ENCODE measurements around the gene CEMIP2. TPM values are rescaled to one million over a fixed set of nuclear protein-coding genes. Genes with fewer than 3 reads are reported as not detected.

CEMIP2 gene
- total and polyA plus RNA-seq, 2 donors (not counting 1 experiment from before 2014, with no cell fraction given), result 35.1 to 45.6 TPM

- TF ChIP-seq EZH2 (IDR thresholded peaks at IDR 0.05; ENCODE audit: low read length, missing control alignments) (no peak), CTCF (conservative IDR thresholded peaks at IDR 0.05 in 1 of 2, IDR thresholded peaks at IDR 0.05 in 1 of 2; ENCODE audit: low read depth in 1 of 2, low read length in 2 of 2) (no peak)
- Histone ChIP-seq H3K4me1 (ENCODE audit: control insufficient read depth, extremely low read depth, insufficient read depth, low read length) (peaks cover 5% of the 10 kb centered on the region), H4K20me1 (ENCODE audit: control insufficient read depth, extremely low read depth, insufficient read depth, low read length) (no peaks in the 10 kb centered on the region), H3K4me2 (ENCODE audit: extremely low read depth, insufficient read depth, low read length) (no peak overlapping the region), H3K27ac (ENCODE audit: insufficient read depth, low read length) (no peak overlapping the region), H2AFZ (ENCODE audit: low read length) (no peak overlapping the region), H3K9ac (ENCODE audit: insufficient read depth, low read length) (no peak overlapping the region), H3K4me3 (replicated peaks in 1 of 4; ENCODE audit: control extremely low read depth in 1 of 4, insufficient read depth in 1 of 4, low read depth in 3 of 4, low read length in 4 of 4) (no peak overlapping the region), H3K79me2 (ENCODE audit: control insufficient read depth, insufficient read depth, low read length) (no peaks in the 10 kb centered on the region), H3K9me3 (ENCODE audit: control insufficient read depth, insufficient read depth, low read depth, low read length) (no peaks in the 10 kb centered on the region), H3K36me3 (ENCODE audit: control insufficient read depth, insufficient read depth, low read length) (no peaks in the 10 kb centered on the region), H3K27me3 (ENCODE audit: control insufficient read depth, insufficient read depth, low read length) (no peaks in the 10 kb centered on the region)
- peak; percentile 36 to 56 for DNase-seq (ENCODE audit: low read depth in 2 of 2)
Measured at GRCh38 chr9:71737455-71737854, 30.9 kb downstream of the CEMIP2 start.

DNA sequence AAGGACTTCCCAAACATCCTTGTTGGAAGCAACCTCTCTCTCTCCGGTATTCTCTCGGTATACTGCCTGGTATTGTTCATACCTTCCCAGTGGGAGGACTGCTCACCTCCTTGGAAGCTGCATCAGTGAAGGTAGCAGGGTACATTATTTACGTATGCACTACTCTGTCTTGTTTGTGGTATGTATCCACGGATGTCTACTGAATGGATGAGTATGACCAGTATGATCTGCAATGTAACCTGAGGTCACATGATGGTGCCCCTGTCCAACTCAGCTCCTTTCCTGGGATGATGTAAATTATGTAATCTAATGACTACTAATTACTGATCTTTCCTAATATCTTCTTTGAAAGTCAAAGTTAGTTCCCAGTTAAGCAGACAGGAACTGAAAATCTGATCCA lies 32.1 kb downstream of the CEMIP2 start:
- H3K79me2 ChIP-seq (ENCODE audit: control insufficient read depth, insufficient read depth, low read length), result no peaks in the 10 kb centered on the region
- no peaks in the 10 kb centered on the region for H3K27me3 ChIP-seq (ENCODE audit: control insufficient read depth, insufficient read depth, low read length)
- peaks cover 5% of the 10 kb centered on the region for H3K4me1 ChIP-seq (ENCODE audit: control insufficient read depth, extremely low read depth, insufficient read depth, low read length)
- H2AFZ ChIP-seq (ENCODE audit: low read length), result no peak overlapping the region
- no peaks in the 10 kb centered on the region for H3K9me3 ChIP-seq (ENCODE audit: control insufficient read depth, insufficient read depth, low read depth, low read length)
- H3K36me3 ChIP-seq (ENCODE audit: control insufficient read depth, insufficient read depth, low read length), result no peaks in the 10 kb centered on the region
- no peaks in the 10 kb centered on the region for H4K20me1 ChIP-seq (ENCODE audit: control insufficient read depth, extremely low read depth, insufficient read depth, low read length)
- H3K27ac ChIP-seq (ENCODE audit: insufficient read depth, low read length), result no peak overlapping the region
- H3K4me3 ChIP-seq (replicated peaks in 1 of 4; ENCODE audit: control extremely low read depth in 1 of 4, insufficient read depth in 1 of 4, low read depth in 3 of 4, low read length in 4 of 4), result no peak overlapping the region
- DNase-seq (ENCODE audit: low read depth in 2 of 2), result no peak
- H3K9ac ChIP-seq (ENCODE audit: insufficient read depth, low read length), result no peak overlapping the region
- H3K4me2 ChIP-seq (ENCODE audit: extremely low read depth, insufficient read depth, low read length), result no peak overlapping the region
- TF ChIP-seq EZH2 (IDR thresholded peaks at IDR 0.05; ENCODE audit: low read length, missing control alignments) (no peak), CTCF (conservative IDR thresholded peaks at IDR 0.05 in 1 of 2, IDR thresholded peaks at IDR 0.05 in 1 of 2; ENCODE audit: low read depth in 1 of 2, low read length in 2 of 2) (no peak)

DNA sequence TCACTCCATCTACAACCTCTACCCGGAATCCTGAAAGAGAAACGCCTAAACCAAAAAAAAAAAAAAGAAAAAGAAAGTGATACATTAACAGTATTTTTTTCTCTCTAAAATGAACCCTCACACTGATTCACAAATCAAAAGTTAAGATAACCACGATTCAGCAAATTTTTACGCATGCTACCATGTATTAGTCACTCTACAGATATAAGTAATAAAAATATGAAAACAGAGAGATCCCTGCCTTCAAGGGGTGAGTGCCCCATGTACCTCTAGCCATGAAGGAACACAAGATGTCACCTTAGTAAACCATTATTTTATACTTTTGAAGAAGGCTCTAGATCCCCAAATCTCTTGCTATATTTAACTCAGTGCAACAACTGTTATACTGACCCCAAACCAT lies 33.4 kb downstream of the CEMIP2 start:
- TF ChIP-seq EZH2 (IDR thresholded peaks at IDR 0.05; ENCODE audit: low read length, missing control alignments), result no peak
- no peak for TF ChIP-seq CTCF (conservative IDR thresholded peaks at IDR 0.05 in 1 of 2, IDR thresholded peaks at IDR 0.05 in 1 of 2; ENCODE audit: low read depth in 1 of 2, low read length in 2 of 2)
- Histone ChIP-seq H2AFZ (ENCODE audit: low read length) (no peak overlapping the region), H3K27me3 (ENCODE audit: control insufficient read depth, insufficient read depth, low read length) (no peaks in the 10 kb centered on the region), H3K36me3 (ENCODE audit: control insufficient read depth, insufficient read depth, low read length) (no peaks in the 10 kb centered on the region), H4K20me1 (ENCODE audit: control insufficient read depth, extremely low read depth, insufficient read depth, low read length) (no peaks in the 10 kb centered on the region), H3K4me3 (replicated peaks in 1 of 4; ENCODE audit: control extremely low read depth in 1 of 4, insufficient read depth in 1 of 4, low read depth in 3 of 4, low read length in 4 of 4) (no peak overlapping the region), H3K9me3 (ENCODE audit: control insufficient read depth, insufficient read depth, low read depth, low read length) (no peaks in the 10 kb centered on the region), H3K79me2 (ENCODE audit: control insufficient read depth, insufficient read depth, low read length) (no peaks in the 10 kb centered on the region), H3K4me1 (ENCODE audit: control insufficient read depth, extremely low read depth, insufficient read depth, low read length) (peaks cover 5% of the 10 kb centered on the region), H3K27ac (ENCODE audit: insufficient read depth, low read length) (no peak overlapping the region), H3K9ac (ENCODE audit: insufficient read depth, low read length) (no peak overlapping the region), H3K4me2 (ENCODE audit: extremely low read depth, insufficient read depth, low read length) (no peak overlapping the region)
- DNase-seq (ENCODE audit: low read depth in 2 of 2), result peak; percentile 21 to 23

Data from fibroblast of lung (primary cell).